Vagina (tissue), 2 donors: ENCODE measurements around the gene ANKRD11. TPM values are rescaled to one million over a fixed set of nuclear protein-coding genes. Genes with fewer than 3 reads are reported as not detected.
A peak's percentile ranks its signal among the peaks of the same experiment; 100 is the strongest.

Experiments
- DNase-seq, 2 donors: peaks; one replicate each; pipeline ENCODE4 v3.0.0-alpha.2; 2017; ENCODE audit errors: extremely low spot score in 2 of 2
- H3K27ac ChIP-seq: fragments of 200-600 bp; sonication (generic); one replicate; pipeline ENCODE4 v1.5.1; 2019
- H3K27me3 ChIP-seq: fragments of 200-600 bp; sonication (generic); one replicate; pipeline ENCODE4 v1.5.1; 2019
- H3K36me3 ChIP-seq, 2 donors: fragments of 200-600 bp; sonication (generic); one replicate each; pipeline ENCODE4 v1.5.1; 2017 to 2019
- H3K4me1 ChIP-seq: fragments of 200-600 bp; sonication (generic); one replicate; pipeline ENCODE4 v1.5.1; 2019
- H3K4me3 ChIP-seq, 2 donors: fragments of 200-600 bp; sonication (generic); 1 replicate in 1 of 2; 2 replicates in 1 of 2; pipeline ENCODE4 v1.5.1; 2016 to 2019
- H3K9me3 ChIP-seq: fragments of 200-600 bp; sonication (generic); one replicate; pipeline ENCODE4 v1.5.1; 2019
- CTCF ChIP-seq, 3 experiments: fragments of 450-650 bp in 2 of 3; fragments of 200-600 bp in 1 of 3; sonication (generic) in 1 of 3; IDR thresholded peaks; one replicate each; pipeline ENCODE4 v1.5.1; 2017 to 2019; ENCODE audit warnings: antibody characterized with exemption in 3 of 3, mild to moderate bottlenecking in 2 of 3, moderate library complexity in 2 of 3
- POLR2A ChIP-seq, 2 donors: fragments of 450-650 bp; IDR thresholded peaks; one replicate each; pipeline ENCODE4 v1.6.1; 2017; ENCODE audit warnings: antibody characterized with exemption in 2 of 2, mild to moderate bottlenecking in 2 of 2, moderate library complexity in 2 of 2
- POLR2AphosphoS5 ChIP-seq, 2 donors: sonication (generic); formaldehyde crosslinking; IDR thresholded peaks; one replicate each; pipeline ENCODE4 v1.9.0; 2017; ENCODE audit warnings: antibody characterized with exemption in 2 of 2, mild to moderate bottlenecking in 2 of 2, low read depth in 1 of 2; ENCODE audit not compliant: insufficient read depth in 1 of 2
- intact Hi-C: fragments of 100-400 bp; cut with DNase I; formaldehyde crosslinking; loops from one replicate; pipeline ENCODE4 v1.15.1; 2023
- total RNA-seq: library from RNA; depleted of rRNA; stranded (reverse); fragments of >200 nt; gene quantifications from one replicate; pipeline ENCODE4 v1.2.3, GENCODE V29; 2016

Gene ANKRD11
- total RNA-seq, 1 donor from 2014 or later, result 135 TPM

DNA sequence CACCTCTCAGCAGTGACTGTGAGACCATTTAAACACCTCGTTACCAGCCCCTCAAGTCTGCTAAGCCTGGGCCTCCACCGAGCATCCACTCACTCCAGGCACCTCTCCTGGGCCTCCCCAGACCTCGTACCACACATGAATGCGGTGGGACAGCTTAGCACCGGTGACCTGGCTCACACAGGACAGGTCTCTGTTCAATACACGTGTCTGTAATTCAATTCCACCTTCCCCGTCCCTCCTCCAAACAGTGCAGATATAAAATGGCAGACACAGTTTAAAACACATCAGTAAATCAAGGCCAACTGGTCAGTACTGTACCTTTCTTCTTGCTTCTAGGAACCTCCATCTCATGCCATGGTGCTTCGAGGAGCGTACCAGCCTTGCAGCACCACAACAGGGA, 199.0 kb downstream of the ANKRD11 start:
- Histone ChIP-seq H3K9me3 (no peaks in the 10 kb centered on the region), H3K36me3 (peaks cover 0 to 30% of the 10 kb centered on the region in 2 donors), H3K27me3 (no peaks in the 10 kb centered on the region), H3K4me3 (no peak overlapping the region), H3K27ac (no peak overlapping the region), H3K4me1 (peaks cover 37% of the 10 kb centered on the region)
- intact Hi-C loops, result no loop called here
- TF ChIP-seq CTCF (IDR thresholded peaks at IDR 0.05) (no peak), POLR2AphosphoS5 (IDR thresholded peaks at IDR 0.05; ENCODE audit: insufficient read depth in 1 of 2, low read depth in 1 of 2) (no peak), POLR2A (IDR thresholded peaks at IDR 0.05) (no peak)
- DNase-seq, result no peak

- Histone ChIP-seq H3K9me3 (no peaks in the 10 kb centered on the region), H3K4me1 (peaks cover 34% of the 10 kb centered on the region), H3K27ac (no peak overlapping the region), H3K4me3 (no peak overlapping the region), H3K27me3 (no peaks in the 10 kb centered on the region), H3K36me3 (peaks cover 0 to 35% of the 10 kb centered on the region in 2 donors)
- DNase-seq, result no peak
- TF ChIP-seq CTCF (IDR thresholded peaks at IDR 0.05), result no peak
- no peak for TF ChIP-seq POLR2A (IDR thresholded peaks at IDR 0.05)
- TF ChIP-seq POLR2AphosphoS5 (IDR thresholded peaks at IDR 0.05; ENCODE audit: insufficient read depth in 1 of 2, low read depth in 1 of 2), result no peak
- intact Hi-C loops, result no loop called here
Measured at GRCh38 chr16:89290887-89291286, 199.5 kb downstream of the ANKRD11 start.

DNA sequence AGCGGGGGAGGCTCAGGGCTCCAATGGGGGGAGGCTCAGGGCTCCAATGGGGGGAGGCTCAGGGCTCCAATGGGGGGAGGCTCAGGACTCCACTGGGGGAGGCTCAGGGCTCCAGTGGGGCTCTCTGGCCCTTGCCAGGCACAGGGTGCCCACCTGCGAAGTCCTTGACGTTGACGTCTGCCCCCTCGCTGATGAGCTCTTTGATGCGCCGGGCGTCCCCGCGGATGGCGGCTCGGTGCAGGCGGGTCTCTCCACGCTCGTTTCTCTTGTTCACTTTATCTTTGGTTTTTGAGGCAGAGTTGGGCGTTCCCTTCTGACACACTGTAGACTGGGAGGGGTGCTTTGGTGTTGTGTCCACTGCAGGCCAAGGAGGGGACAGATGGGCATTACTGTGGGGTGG, 199.9 kb downstream of the ANKRD11 start:
- no peak overlapping the region for H3K4me3 ChIP-seq
- peaks cover 0 to 39% of the 10 kb centered on the region in 2 donors for H3K36me3 ChIP-seq
- H3K4me1 ChIP-seq, result peaks cover 32% of the 10 kb centered on the region
- intact Hi-C loops, result no loop called here
- no peak for TF ChIP-seq POLR2A (IDR thresholded peaks at IDR 0.05)
- no peak for TF ChIP-seq POLR2AphosphoS5 (IDR thresholded peaks at IDR 0.05; ENCODE audit: insufficient read depth in 1 of 2, low read depth in 1 of 2)
- TF ChIP-seq CTCF (IDR thresholded peaks at IDR 0.05), result no peak
- no peak overlapping the region for H3K27ac ChIP-seq
- DNase-seq, result no peak
- no peaks in the 10 kb centered on the region for H3K27me3 ChIP-seq
- no peaks in the 10 kb centered on the region for H3K9me3 ChIP-seq

DNA sequence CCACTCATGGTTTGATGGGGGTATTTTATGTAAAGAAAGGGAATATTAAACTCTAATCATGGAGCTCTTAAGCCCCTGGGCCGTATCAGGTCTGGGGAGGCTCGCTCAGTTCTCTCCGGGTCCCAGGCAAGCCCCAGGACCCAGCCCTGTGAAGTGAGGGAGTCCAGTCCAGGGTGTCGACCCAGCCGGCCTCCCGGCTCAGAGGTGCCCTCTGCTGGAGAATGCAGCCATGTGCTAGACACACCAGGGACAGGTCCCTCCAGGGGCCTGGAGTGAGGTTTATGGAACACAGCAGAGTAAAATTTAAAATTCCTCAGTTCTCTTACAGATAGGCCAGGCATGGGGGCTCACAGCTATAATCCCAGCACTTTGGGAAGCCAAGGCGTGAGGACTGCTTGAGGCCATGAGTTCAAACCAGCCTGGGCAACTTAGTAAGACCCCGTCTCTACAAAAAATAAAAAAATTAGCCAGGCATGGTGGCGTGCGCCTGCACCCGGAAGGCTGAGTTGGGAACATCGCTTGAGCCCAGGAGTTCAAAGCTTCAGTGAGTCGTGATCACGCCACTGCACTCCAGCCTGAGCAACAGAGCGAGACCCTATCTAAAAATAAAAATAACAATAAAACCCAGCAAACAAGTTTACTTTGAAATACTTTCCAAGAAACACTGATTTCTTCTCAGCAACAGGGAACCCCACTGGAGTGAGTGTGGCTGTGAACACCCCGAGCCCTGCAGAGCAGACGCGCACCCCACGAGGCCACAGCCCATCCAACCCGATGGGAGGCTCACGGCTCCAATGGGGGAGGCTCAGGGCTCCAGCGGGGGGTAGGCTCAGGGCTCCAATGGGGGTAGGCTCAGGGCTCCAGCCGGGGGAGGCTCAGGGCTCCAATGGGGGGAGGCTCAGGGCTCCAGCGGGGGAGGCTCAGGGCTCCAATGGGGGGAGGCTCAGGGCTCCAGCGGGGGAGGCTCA, 200.6 kb downstream of the ANKRD11 start:
- Histone ChIP-seq H3K4me3 (no peak overlapping the region), H3K9me3 (no peaks in the 10 kb centered on the region), H3K36me3 (peaks cover 0 to 47% of the 10 kb centered on the region in 2 donors), H3K27me3 (no peaks in the 10 kb centered on the region), H3K4me1 (peaks cover 25% of the 10 kb centered on the region), H3K27ac (no peak overlapping the region)
- peak in 2 of 3 experiments; percentile 23 to 46 for TF ChIP-seq CTCF (IDR thresholded peaks at IDR 0.05)
- no peak for TF ChIP-seq POLR2AphosphoS5 (IDR thresholded peaks at IDR 0.05; ENCODE audit: insufficient read depth in 1 of 2, low read depth in 1 of 2)
- intact Hi-C loops, result no loop called here
- DNase-seq, result no peak

DNA sequence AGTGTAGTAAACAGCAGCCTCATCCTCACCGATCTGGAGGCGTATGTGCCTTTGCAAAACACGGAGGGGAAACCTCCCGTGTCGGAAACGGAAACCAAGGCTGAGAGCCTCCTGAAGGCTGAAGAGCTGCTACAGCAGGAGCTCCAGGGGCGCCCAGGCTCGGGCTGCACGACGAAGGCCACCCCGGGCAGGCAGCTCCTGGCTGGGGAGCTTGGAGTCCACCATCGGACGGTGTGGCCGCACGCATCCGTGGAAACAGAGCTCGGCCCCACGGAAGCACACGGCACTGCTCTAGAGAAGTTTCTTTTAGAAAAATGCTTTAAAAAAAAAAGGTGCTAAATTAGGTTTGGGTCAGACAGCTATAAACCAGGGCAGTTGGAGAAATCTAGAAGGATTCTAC, 201.4 kb downstream of the ANKRD11 start:
- no peaks in the 10 kb centered on the region for H3K9me3 ChIP-seq
- no peak overlapping the region for H3K4me3 ChIP-seq
- intact Hi-C loops, result no loop called here
- peaks cover 17% of the 10 kb centered on the region for H3K4me1 ChIP-seq
- no peak for TF ChIP-seq POLR2AphosphoS5 (IDR thresholded peaks at IDR 0.05; ENCODE audit: insufficient read depth in 1 of 2, low read depth in 1 of 2)
- TF ChIP-seq POLR2A (IDR thresholded peaks at IDR 0.05), result no peak
- TF ChIP-seq CTCF (IDR thresholded peaks at IDR 0.05), result no peak
- no peaks in the 10 kb centered on the region for H3K27me3 ChIP-seq
- H3K36me3 ChIP-seq, result peaks cover 0 to 50% of the 10 kb centered on the region in 2 donors
- H3K27ac ChIP-seq, result no peak overlapping the region
- DNase-seq, result no peak
